NB4 (cell line): ENCODE measurements around the gene SLC35C1.

Source experiments
- DNase-seq: peaks from one replicate; pipeline ENCODE4 v3.0.0; 2010; ENCODE audit warnings: low read depth
- H3K4me3 ChIP-seq: one replicate; pipeline ENCODE4 v1.5.1; 2011; ENCODE audit warnings: mild to moderate bottlenecking, low read depth, low read length, moderate library complexity
- MYC ChIP-seq: IDR thresholded peaks from 2 replicates; pipeline ENCODE4 v1.6.1; 2011; ENCODE audit warnings: low read depth, low read length
- POLR2A ChIP-seq: IDR thresholded peaks from 2 replicates; pipeline ENCODE4 v1.6.1; 2011; ENCODE audit warnings: mild to moderate bottlenecking; ENCODE audit not compliant: insufficient read length; ENCODE audit errors: extremely low read depth
- TF ChIP-seq, protein P1 (sequence below): IDR thresholded peaks from 2 replicates; pipeline ENCODE4 v1.6.1; 2011; ENCODE audit warnings: low read depth, low read length
- TF ChIP-seq, protein P2 (sequence below): IDR thresholded peaks from one replicate; pipeline ENCODE4 v1.5.1; 2012; ENCODE audit warnings: low read depth, low read length

SLC35C1 gene

DNA sequence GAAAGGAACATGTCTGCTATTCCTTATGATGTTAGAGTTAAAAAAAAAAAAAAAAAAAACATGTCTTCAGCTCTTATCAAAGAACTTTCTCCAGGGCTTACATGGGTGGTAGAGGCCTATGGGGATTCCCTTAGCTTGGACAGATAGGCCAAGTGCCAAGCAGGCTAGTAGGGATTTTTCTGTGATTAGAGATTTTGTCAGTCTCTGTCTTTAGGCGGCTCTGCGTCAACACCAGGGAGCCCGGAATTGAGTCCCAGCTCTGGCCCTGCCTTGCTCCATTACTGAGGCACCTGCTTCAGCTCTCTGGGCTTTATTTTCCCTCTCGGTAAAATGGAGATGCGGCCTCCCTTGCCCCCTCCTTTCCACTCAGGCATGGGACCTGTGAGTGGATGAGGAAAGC lies 55.4 kb downstream of the SLC35C1 start:
- H3K4me3 ChIP-seq: no peak overlapping the region
- no peak for DNase-seq
- TF ChIP-seq, protein P1, sequence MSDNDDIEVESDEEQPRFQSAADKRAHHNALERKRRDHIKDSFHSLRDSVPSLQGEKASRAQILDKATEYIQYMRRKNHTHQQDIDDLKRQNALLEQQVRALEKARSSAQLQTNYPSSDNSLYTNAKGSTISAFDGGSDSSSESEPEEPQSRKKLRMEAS: no peak
- TF ChIP-seq POLR2A (no peak), MYC (no peak)
- TF ChIP-seq, protein P2, sequence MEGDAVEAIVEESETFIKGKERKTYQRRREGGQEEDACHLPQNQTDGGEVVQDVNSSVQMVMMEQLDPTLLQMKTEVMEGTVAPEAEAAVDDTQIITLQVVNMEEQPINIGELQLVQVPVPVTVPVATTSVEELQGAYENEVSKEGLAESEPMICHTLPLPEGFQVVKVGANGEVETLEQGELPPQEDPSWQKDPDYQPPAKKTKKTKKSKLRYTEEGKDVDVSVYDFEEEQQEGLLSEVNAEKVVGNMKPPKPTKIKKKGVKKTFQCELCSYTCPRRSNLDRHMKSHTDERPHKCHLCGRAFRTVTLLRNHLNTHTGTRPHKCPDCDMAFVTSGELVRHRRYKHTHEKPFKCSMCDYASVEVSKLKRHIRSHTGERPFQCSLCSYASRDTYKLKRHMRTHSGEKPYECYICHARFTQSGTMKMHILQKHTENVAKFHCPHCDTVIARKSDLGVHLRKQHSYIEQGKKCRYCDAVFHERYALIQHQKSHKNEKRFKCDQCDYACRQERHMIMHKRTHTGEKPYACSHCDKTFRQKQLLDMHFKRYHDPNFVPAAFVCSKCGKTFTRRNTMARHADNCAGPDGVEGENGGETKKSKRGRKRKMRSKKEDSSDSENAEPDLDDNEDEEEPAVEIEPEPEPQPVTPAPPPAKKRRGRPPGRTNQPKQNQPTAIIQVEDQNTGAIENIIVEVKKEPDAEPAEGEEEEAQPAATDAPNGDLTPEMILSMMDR: no peak

DNA sequence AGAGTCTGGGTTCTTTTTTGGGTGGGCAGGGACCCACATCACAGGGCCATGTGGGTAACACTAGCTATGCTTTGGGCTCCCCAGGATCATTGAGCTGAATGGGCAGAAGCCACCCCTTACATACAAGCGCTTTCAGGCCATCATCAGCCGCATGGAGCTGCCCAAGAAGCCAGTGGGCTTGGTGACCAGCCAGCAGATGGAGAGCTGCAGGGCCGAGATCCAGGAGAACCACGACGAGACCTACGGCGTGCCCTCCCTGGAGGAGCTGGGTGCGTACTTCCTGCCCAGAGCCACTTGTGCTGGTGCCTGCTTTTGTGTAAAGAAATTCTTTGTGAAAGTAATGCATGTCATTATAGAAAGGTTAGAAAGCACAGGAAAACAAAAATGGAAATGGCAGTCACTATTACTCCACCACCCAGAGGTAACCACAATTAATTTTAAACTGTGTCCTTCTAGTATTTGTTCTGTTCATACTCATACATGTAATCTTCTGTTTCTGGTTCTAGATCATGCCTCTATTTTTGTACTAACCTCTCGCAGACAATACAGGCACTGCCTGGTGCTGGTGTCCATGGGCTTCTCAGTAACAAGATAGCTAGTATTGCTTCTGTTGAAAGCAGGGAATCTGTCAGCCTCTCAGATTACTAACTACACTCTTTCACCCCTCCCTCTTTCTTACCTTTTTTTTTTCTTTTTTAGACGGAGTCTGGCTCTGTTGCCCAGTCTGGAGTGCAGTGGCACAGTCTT lies 56.0 kb downstream of the SLC35C1 start:
- DNase-seq: no peak
- no peak for TF ChIP-seq POLR2A
- TF ChIP-seq, protein P1: no peak
- TF ChIP-seq, protein P2: no peak
- TF ChIP-seq MYC: no peak
- no peak overlapping the region for H3K4me3 ChIP-seq
